Posterior cingulate gyrus (tissue), 11 donors: ENCODE results near the gene TGFA.

Source experiments
- DNase-seq, 10 donors: peaks; one replicate each; pipeline versions ENCODE4 v3.0.0 to v3.0.0-alpha.2; 2020 to 2021; ENCODE audit warnings: mixed read lengths in 3 of 10
- intact Hi-C: fragments of 100-400 bp; cut with DNase I; formaldehyde crosslinking; loops from one replicate; pipeline ENCODE4 v1.15.1; 2023

The TGFA gene

DNA sequence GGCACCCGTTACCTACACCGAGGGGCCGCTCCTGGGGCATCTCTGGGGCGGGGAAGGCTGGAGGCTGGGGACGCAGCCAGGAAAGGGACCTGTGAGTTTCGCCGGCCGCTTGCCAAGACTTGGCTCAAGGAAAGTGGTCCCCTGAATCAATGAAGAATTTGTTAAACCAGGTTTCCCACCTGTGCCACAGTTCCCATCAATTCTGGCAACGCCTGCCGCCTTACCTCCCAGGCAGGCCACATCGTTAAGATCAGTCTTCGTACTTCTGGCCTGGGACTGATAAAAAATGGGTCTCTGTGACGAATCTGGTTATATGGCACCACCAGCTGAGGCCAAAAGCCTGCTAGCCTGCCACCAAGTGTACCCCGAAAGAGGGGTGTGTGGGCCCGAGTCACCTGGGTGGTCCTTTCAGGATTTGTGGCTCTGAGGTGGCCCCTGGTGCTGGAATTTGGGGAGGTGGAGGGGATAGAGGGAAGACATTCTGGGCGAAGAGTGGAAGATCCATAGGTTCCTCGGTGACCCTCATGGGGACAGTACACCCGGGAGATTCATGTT, 789 bp upstream of the TGFA start:
- peak in 1 of 10 donors; percentile 62 for DNase-seq
- intact Hi-C loops, result loop anchor here (5.0 kb wide), 1 partner anchor 212 kb away; no protein-coding TSS in a partner anchor

DNA sequence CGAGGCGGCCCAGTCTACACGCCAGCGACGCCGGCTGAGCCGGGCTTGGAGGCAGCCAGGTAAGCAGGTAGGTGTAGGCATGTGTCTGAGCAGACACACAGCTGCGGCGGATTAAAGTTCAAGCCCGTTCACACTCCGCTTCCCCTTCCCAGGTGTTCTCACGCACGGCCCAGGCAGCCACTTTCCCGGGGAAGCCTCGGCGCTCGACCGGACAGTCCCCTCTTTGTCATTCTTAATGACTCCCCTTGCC, 367 bp downstream of the TGFA start:
- peak in 1 of 10 donors; percentile 74 for DNase-seq
- intact Hi-C loops, result loop anchor here (5.0 kb wide), 1 partner anchor 211 kb away; no protein-coding TSS in a partner anchor

DNA sequence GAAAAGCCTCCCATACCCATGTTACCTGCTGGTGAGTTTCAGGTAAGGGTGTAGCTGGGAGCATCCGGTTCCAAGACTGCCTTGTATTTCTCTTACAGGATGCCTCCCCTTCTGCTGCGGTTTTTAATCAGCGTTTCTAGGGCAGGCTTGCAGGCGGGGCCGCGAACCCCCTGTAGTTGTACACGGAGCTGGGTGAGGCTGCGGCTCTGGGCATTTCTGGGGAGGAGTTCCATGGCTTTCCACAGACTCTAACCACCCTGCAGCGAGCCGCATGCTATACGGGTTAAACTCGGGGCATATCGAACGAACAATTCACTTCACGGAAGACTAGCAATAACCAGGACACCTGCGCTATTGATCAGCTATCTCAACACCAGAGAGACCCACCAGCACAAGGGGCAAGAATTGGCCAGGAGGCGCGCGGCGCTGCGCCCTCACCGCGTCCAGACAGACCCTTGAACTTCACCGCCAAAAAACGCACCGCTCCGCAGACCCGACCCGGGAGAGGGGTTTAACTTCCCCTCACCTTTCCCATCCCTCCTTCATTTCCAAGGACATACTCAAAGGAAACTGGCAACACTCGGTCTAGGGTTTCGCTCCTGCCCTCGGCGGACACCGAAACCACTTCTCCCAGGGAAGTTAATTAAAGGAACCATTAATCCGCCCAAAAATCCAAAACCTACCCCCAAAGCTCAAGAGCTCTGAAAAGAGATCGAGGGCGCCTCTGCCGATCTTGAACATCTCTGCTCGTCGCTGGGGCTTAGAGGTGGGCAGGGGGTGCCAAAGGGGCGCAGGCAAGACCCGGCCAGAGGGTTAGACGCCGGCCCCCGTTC, 909 bp downstream of the TGFA start:
- peak in 2 of 10 donors; percentile 32 to 66 for DNase-seq
- intact Hi-C loops, result loop anchor here (5.0 kb wide), 1 partner anchor 210 kb away; no protein-coding TSS in a partner anchor

DNA sequence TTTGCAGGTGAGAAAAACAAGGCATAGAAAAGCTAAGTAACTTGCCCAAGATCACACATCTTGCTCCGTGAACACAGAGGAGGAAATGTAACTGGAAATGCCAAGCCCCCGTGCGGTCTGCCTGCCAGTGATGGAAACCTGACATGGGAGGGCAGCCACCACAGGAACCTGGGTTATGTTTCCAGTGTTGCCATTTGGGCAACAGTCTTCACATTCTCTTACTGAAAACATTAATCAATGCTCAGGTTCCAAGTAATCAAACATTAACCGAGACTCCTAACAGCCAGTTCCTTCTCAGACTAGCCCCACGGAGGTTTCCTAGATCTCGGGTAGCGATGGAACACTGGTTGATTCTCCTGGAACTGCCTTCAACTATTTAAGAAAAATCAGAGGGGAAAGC, 2.5 kb downstream of the TGFA start:
- intact Hi-C loops, result loop anchor here (5.0 kb wide), 1 partner anchor 209 kb away; no protein-coding TSS in a partner anchor
- DNase-seq, result no peak

DNA sequence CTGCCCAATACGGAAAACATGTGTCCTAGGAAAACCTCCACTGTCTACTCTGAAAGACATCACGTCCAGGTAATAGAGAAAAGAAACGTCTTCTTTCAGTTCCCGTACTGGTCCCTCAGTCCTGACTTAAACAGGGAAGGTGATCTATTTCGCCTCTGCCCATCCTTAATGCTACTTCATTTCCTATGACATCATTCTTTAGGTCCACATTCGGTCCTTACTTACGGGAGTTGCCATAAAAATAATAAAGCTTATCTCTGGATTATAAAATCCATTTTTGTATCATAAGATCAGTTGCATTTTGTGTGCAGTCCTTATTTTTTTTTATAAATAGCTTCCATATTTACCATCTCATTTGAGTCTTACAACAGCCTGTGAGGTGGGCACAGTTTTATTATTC, 3.7 kb downstream of the TGFA start:
- intact Hi-C loops, result loop anchor here (5.0 kb wide), 1 partner anchor 208 kb away; no protein-coding TSS in a partner anchor
- DNase-seq, result no peak

DNA sequence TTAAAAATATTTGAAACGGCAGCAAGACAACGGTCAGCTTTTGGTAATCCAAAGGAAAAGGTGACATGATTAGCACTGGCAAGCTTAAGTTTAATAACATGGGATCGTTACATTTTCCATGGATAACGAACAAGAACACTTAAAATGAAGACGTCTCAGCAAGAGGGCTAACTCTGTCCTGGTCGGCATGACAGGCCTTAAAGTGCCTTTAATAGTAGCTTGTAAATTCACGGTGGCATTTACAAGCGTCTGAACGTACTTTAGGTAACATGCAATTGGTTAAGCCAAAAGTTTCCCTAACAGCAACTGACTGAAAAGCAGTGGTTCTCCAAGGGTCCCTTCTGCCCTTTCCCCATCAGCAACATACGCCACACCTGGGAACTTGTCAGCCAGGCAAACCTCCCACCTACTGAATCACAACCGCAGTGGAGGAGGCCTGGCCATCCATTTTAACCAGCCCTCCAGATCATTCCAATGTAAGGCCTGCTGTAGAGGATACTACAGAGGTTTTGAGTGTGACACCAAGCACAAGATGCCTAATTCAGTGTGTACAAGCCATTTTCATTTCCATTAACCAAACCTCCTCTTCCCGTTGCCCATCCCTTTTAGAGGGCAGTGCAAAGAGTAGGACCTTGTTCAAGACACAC, 4.4 kb downstream of the TGFA start:
- no peak for DNase-seq
- intact Hi-C loops, result no loop called here

DNA sequence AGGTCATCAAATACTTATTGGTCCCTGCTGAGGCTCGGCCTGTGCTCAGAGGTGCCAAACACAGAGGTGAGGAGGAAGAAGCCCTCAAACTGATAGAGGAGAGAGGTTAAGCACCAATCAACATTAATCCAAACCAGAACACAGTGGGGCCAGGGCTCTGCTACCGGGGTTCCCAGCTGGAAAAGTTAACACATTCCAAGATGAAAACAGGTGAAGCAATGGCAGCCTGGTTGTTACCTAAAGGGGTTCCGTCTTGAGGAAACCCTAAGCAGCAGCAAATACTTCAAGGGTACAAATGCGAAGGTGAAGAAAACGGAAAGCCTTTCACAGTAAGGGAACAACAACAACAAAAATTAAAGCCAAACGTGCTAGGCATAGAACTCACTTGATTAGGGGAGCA, 5.4 kb downstream of the TGFA start:
- DNase-seq, result no peak
- intact Hi-C loops, result no loop called here

DNA sequence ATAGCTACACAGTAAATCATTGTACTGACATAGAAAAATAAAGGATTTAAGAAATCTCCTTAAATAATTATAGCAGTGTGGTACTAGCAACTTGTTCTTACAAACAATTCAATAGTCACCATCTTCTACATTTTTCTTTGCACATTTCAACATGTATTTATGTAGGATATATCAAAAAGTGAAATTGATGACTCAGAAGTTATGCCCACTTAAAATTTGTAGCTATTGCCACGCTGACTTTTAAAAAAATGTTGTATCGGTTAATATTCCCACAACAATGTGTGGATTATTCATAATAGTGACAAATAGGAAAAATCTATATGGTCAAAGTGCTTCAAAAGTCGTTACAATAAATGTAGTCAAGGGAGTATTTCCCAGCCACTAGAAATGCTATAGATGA, 6.7 kb downstream of the TGFA start:
- intact Hi-C loops, result no loop called here
- DNase-seq, result no peak

DNA sequence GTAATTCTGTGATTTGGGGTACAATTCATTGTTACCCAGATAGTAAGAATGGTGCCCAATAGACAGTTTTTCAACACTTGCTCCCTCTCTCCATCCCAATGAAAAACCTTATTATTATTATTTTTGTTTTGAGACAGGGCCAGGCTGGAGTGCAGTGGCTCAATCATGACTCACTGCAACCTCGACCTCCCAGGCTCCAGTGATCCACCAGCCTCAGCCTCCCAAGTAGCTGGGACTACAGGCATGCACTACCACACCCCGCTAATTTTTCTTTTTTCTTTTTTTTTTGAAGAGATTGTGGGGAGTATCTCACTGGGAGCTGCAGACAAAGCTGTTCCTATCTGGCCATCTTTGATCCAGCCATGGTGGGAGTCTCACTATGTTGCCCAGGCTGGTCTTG, 7.2 kb downstream of the TGFA start:
- DNase-seq, result no peak
- intact Hi-C loops, result no loop called here

DNA sequence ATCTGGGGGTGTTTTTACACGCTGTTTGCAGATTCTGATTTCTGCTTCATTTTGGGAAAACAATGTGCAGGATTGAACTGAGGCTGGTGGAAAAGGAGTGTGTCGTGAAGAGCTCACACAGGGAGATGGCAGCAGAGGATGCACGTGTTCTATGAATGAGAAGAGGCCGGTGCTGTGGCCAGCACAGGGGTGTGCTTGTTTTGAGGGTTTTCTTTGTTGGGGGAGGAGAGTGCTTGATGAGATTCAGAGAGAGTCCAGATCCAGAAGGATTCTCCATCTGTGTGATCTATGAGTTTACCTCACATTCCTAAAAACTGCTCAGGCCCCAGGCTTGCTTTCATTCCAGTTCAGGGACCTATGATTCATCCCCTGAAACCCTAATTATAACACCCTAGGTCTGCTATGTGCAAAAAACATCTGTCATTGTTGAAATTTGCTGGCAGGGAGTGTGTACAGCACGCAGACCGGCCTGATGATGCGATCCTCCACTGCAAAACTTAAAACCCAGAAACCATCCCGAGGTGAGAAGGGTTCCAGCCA, 12.1 kb downstream of the TGFA start:
- intact Hi-C loops, result loop anchor here (1.0 kb wide), 1 partner anchor 76 kb away; no protein-coding TSS in a partner anchor
- DNase-seq, result peak in 7 of 10 donors; percentile 30 to 90 (median 53)

DNA sequence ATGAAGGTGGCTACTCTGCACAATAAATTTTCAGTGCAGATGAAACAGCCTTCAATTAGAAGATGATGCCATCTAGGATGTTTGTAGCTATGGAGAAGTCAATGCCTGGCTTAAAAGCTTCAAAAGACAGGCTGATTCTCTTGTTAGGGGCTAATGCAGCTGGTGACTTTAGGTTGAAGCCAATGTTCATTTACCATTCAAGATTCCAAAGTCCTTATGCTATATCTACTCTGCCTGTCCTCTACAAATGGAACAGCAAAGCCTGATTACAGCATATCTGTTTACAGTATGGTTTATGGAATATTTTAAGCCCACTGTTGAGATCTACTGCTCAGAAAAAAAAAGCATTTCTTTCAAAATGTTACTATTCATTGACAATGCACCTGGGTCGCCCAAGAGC, 15.8 kb downstream of the TGFA start:
- intact Hi-C loops, result no loop called here
- DNase-seq, result no peak

DNA sequence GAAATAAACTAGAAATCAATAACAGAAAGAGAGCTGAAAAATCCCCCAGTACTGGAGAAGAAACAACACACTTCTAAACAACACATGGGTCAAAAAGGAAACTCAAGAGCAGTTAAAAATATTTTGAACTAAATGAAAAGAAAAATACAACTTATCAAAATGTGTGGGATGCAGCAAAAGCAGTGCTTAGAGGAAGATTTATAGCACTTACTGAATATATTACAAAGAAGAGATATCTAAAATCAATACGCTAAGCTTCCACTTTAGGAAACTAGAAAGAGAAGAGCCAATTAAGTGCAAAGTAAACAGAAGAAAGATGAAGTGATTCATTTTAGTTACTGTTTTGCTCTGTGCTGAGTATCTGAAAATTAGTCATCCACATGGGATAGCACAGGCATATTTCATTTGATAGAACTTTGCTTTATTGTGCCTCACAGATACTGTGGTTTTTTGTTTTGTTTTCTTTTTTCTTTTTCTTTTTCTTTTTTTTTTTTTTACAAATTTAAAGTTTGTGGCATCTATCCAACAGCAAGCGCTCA, 17.0 kb downstream of the TGFA start:
- intact Hi-C loops, result no loop called here
- DNase-seq, result no peak

DNA sequence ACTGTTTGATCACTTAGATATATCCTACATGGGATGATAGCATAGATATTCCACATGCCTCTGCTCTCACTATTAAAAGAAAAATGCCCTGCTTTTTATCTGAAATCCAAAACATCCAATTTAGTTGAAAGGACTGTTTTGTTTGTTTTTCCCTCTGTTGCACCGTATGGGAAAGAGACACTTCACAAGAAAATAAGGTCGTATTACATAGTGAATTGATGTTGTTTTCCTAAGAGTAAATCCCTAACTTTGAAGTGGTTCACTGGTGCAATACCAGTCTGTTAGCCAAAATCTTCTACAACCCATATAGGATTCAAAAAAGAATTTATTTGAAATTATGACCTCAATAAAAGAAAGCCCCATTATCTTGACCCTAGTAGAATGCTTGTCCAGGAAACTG, 18.1 kb downstream of the TGFA start:
- intact Hi-C loops, result no loop called here
- DNase-seq, result no peak

DNA sequence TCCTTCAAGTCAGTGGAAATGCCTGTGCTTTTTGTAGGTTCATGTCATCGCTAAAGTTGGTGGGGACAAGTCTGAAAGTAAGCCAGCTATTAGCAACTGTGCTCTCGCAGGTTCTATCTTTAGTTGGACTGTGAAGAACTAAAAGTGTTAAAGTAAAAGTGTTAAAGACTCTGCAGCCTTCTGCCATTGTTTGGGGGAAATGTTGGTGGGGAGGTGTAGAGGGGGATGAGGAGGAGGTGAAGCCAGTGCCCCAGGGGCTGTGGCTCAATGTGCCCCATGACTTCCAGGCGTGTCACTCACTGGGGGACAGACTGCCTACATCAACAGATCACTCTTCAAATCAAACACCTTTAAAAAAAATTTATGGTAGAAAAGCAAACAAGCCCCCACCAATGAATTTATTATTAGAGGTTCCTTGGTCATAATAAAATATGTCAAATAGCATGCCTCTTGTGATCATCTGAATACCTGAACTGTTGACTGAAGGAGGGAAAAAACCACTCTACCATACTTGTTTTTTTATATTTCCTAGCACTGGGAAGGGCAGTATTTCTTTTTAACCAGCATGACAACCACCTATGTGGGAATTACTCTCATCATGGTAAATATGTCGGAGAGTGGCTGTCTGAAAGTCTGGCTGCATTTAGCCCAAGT, 19.3 kb downstream of the TGFA start:
- intact Hi-C loops, result no loop called here
- no peak for DNase-seq

DNA sequence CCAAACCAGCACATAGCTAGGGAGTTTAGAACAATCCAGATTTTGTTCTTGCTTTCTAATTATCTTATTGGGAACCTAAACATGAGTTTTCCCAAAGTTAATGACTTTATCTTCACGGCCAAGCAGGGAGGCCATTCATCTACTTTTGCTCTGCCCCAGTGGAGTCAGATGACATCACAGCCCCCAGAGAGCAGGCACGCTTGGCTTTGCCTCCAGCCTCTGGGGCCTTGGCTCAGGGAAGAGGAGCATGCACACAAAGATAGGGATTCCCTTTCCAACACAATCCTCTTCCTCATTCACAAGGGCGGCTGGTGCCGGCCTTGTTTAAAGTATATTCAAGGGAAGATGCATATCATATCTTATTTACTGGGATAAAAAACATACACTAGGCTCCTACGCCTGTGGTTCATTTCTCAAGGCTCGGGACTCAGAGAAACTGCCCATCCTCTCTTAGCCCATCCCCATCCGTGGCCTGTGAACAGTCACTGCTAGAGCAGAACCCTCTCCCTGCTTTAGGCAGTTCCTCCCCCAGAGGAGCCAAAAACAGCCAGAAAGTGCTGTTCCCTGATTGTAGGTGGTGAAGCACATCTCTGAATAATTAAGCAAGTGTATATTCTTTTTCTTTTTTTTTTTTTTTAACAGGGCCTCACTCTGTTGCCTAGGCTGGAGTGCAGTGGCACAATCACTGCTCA, 21.2 kb downstream of the TGFA start:
- DNase-seq, result peak in 2 of 10 donors; percentile 24 to 86
- intact Hi-C loops, result no loop called here

DNA sequence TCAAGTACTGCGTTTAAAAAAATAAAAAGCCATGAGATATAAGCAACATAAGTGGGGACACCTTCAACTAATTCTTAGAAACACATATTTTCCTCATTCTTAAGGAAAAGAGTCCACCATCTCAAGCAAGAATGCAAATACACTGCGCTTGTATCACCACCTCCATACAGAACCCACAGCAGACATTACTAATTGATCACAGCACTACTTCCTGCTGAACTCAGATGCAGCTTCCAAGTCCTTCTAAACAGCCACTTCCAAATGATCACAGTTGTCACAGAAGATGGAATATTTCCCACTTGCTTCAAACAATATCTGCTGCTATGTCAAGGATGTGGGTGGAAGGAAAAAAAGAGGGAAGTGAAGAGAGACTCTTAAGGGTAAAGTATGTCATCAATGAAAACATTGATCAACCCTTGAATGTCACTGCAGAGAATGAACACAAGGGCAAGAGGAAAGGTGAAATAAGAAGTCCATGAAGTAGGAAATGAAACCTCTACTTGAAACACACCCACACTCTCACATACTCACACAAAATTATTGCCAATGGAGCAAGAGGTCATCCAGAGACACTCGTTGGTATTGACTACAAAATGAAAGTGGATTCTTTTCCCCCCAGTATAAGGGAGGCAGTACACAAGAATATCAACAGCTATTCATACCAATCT, 22.1 kb downstream of the TGFA start:
- intact Hi-C loops, result no loop called here
- no peak for DNase-seq

DNA sequence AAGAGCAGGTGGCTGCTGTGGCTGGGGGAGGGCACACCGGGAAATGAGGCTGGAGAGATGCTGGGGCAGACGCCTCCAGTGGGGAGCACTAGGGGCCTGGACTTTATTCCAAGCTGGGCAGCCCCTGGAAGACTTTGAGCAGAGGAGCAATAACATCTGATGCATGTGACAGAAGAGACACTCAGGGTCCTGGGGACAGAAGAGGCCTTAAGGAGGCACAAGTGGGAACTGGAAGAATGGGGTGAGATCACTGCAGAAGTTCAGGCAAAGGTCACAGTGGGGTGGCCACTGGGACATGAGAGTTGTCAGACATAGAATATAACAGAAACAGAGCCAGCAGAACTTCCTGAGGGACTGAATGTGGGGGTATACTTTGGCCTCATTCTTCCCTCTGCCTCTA, 24.0 kb downstream of the TGFA start:
- intact Hi-C loops, result no loop called here
- DNase-seq, result no peak

DNA sequence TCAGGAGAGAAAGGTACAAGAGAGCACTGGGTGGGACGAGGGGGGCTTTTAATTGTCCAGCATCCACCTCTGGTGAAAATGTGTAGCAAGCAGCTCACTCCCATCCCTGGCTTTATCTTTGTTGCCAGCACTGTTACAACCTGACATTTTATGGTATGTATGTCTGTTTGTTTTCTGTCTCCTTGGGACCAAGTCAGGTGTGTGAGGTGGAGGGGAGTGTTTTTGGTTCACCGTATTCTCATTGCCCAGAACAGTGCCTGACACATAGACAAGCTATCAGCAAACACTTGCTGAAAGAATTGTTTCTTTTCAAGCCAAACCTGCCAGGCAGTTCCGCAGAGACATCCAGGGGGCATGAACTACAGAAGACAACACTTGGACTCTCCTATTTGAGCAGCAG, 24.7 kb downstream of the TGFA start:
- intact Hi-C loops, result no loop called here
- no peak for DNase-seq

DNA sequence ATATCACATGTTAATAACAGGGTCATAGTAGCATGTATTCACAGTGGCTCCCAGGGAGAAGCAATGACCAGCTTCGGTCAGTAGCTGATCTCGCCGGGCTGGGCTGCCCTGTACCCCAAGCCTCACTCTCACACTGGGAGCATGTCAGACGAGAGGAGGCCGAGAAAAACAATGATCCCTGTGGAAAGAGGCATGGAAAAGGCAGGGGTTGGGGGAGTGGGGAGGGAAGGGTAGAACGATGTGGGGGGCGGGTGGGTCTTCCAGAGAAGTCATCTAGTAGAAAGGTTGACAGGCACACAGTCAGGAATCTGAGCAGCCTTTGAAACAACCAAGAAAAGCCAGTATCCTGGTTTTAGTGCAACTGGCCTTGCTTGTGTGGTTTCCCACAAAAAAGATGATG, 25.4 kb downstream of the TGFA start:
- no peak for DNase-seq
- intact Hi-C loops, result no loop called here
